Esophagus mucosa (tissue), 1 donor: ENCODE data around the gene LYPD8. TPM values are rescaled to one million over a fixed set of nuclear protein-coding genes. Genes with fewer than 3 reads are reported as not detected.

Experiments
- ATAC-seq: fragments of 200-7000 bp; cut with Tn5 transposase; one replicate; pipeline ENCODE4 v1.9.1; 2020
- total RNA-seq: library from RNA; stranded (reverse); gene quantifications from one replicate; pipeline ENCODE4 v1.2.4, GENCODE V29; 2023
- donor health status: DM: yes; HTN: yes; CAD: no.

LYPD8 gene
- total RNA-seq, 1 donor from 2014 or later, result not detected

DNA sequence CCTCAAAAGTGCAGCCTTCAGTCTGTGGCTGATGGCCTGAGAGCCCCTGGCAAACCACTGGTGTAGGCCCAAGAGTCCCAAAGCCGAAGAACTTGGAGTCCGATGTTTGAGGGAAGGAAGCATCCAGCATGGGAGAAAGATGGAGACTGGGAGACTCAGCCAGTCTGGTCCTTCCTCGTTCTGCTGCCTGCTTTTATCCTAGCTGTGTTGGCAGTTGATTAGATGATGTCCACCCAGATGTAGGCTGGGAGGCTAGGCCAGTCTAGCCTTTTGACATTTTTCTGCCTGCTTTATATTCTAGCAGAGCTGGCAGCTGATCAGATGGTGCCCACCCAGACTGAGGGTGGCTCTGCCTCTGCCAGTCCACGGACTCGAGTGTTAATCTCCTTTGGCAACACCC lies 1.1 kb upstream of the LYPD8 start:
- ATAC-seq, result no peak

DNA sequence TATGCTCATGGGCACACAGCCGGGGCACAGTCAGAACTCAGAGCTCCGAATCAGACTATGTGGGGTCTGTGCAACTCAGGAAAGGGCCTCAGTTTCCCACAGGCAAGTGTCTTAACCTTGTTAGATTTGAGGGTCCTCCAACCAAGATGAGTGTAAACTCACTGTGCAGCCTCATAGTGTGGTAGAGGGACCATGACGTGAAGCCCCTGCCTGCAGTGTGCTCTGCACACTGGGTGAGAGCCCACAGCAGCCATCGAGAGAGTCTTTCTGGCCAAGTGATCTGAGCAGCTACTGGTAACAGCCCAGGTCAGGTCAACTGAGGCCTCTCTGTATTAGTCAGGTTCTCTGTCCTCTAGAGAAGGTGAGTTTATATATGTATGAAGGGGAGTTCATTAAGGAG lies 592 bp upstream of the LYPD8 start:
- ATAC-seq, result no peak

DNA sequence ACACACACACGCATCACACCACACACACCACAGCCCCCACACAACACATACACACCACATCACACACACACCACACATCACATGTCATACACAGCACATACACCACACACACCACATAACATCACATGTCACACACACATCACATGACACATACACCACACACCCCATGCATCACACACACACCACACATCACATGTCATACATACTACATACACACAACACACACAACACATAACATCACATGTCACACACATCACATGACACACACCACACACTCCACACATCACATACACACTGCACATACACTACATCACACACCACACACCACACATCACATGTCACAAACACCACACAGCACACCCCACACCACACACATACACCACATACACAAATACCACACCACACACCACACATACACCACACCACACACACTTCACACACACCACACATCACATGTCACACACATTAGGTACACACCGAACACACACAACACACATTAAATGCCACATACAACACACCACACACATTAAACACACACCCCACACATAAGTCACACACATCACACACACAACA lies 1.8 kb downstream of the LYPD8 start:
- ATAC-seq, result no peak

GRCh38 chr1:248753029-248753594 lies 2.4 kb downstream of the LYPD8 start:
- no peak for ATAC-seq

GRCh38 chr1:248752161-248753028 lies 3.2 kb downstream of the LYPD8 start:
- no peak for ATAC-seq

- ATAC-seq, result no peak
Measured at GRCh38 chr1:248751635-248752034, 3.9 kb downstream of the LYPD8 start.

GRCh38 chr1:248751142-248751541 lies 4.4 kb downstream of the LYPD8 start:
- no peak for ATAC-seq

DNA sequence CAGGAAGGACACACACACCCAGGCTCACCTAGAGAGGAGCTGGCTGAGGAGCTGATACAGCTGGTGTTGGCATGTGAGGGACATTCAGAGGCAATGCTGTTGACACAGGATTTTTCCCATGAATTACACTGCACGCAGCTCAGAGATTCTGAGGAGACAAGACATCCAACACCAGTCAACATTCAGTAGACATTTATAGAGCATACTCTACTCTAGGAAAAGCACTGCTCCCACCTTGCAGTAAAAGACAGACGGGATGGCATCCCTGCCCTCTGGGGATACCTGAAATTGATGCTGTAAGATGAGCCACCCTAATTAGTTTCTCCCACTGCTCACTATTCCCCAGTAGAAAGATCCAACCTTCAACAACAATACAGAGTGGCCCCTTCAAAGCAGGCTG lies 5.1 kb downstream of the LYPD8 start:
- no peak for ATAC-seq

DNA sequence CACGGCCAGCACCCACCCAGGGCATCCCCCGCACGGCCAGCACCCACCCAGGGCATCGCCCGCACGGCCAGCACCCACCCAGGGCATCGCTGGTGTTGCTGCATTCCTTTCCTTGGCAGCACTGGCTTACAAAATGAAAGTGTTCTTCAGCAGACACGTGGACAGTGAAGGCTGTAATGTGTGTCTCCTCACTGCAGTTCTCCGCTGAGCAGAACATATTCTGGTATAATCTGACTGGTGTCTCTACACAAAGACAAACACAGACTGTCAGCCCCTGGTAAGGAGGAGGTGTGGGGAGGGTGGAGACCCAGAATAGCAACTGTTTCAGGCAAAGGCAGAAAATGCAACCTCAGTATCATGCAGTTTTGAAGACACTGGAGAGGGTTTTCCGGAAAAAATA lies 7.3 kb downstream of the LYPD8 start:
- ATAC-seq, result no peak

DNA sequence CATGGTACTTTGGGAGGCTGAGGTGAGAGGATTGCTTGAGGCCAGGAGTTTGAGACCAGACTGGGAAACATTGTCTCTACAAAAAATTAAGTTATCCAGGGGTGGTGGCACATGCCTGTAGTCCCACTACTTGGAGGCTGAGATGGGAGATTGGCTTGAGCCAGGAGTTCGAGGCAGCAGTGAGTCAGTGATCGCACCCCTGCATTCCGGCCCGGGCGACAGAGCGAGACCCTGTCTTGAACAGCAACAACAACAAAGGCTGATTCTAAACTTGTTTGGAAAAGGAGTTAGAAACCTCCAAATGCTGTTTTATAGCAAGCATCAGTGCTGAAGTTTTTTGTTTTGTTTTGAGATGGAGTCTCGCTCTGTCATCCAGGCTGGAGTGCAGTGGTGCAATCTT lies 14.7 kb downstream of the LYPD8 start:
- no peak for ATAC-seq

DNA sequence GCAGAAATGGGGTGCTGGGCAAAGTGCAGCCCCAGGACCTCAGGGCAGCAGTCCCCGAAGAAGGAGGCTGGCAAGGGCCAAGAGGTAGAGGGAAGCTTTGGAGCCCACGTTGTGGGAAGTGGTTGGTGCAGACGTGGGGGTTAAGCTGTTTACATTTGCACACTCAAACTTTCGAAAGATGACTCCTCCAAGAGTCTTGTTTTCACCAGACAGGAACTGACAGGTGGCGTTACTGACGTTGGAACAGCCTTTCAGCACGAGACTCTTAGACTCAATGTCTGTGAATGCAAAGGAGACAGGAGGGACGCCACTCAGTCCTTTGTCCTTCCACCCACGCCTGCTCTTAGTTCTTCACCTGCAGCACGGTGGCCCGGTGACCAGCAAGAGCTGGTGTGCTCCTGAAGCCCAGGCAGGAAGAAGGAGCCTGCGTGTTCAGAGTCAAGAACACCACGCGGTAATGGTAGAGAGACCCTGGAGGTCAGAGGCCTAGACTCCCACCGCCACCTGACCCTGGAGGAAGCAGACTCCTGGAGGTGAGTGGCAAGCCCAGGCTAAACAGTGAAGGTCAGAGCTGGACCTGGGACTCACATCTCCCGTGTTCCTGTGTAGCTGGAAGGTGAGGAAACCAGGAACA lies 15.9 kb downstream of the LYPD8 start:
- ATAC-seq, result no peak

DNA sequence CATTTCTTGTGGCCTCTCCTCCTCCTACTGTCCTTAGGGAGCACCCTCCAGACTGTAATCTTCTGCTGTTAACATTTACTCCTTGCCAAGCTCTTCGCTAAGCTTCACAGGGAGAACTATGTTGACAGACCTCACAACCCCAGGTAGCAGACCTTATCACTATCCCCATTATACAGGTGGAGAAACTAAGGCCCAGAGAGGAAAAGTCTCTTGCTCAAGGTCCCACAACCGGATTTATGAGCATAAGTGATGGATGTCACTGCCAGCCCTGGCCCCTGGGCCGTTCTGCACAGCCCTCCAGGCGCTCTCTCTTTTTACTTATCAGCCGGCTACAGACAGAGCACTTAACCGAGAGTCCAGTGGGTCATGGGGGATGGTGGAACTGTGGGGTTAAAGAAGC lies 18.1 kb downstream of the LYPD8 start:
- ATAC-seq, result no peak

GRCh38 chr1:248736977-248737376 lies 18.6 kb downstream of the LYPD8 start:
- no peak for ATAC-seq

DNA sequence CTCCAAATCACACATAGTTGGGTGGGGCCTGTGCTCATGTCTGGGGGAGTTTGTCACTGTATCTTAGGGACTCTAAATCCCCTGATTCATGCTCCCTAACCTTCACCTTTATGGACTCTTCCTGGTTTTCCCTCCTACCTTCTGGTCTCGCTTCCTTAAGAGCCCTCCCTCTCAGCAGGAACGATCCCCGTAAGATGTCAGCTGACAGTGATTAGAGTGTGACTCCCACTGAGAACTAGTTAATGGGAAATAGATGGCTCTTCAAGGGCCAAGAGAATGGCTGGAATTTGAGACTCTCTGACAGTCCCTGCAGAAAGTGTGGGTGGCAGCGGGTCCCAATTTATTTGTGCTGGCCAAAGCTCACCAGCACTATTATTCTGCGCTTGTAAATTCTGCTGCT lies 22.0 kb downstream of the LYPD8 start:
- ATAC-seq, result no peak

GRCh38 chr1:248730507-248731335 lies 24.8 kb downstream of the LYPD8 start:
- no peak for ATAC-seq

DNA sequence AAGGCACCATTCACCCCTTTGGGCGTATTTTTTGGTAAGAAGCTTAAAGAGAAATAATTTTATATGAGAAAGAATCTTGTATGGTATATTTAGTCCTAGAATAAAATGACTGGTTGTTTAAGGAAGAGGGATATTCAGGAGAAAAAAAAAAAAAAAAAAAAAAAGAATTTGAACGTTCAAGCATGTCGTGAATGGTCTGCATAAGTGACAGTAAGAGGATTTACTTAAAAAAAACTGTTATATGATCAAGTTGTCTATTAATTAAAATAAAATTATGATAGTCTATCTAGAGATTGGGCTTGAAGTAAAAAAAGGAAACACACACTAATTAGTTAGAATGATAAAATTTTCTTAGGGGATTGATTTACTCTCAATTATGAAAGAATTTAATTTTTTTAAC lies 41.3 kb downstream of the LYPD8 start:
- no peak for ATAC-seq

- no peak for ATAC-seq
Measured at GRCh38 chr1:248710305-248710900, 45.2 kb downstream of the LYPD8 start.

DNA sequence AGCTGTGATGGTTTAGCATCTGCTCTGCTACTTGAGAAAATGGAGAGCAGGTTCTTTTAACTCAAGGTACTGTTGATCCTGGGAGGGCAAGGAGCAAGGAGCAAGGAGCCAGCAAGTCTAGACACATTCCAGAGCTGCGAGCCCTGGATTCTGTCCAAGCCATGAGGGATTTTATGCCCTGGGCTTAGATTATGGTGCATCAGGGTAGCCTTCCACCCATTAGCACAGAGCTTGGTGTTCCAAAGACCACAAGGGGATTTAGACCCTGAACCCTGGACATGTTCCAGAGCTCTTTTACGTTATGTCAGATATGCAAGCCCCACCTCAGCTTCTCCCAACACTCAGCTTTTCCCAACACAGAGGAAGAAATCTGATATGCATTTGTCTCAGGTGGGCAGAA lies 51.0 kb downstream of the LYPD8 start:
- no peak for ATAC-seq

GRCh38 chr1:248703674-248704073 lies 51.9 kb downstream of the LYPD8 start:
- no peak for ATAC-seq

GRCh38 chr1:248702714-248703113 lies 52.8 kb downstream of the LYPD8 start, which contains the start of gene OR14I1:
TSS of gene OR14I1 (minus strand) at chr1:248702766.
- ATAC-seq, result no peak

DNA sequence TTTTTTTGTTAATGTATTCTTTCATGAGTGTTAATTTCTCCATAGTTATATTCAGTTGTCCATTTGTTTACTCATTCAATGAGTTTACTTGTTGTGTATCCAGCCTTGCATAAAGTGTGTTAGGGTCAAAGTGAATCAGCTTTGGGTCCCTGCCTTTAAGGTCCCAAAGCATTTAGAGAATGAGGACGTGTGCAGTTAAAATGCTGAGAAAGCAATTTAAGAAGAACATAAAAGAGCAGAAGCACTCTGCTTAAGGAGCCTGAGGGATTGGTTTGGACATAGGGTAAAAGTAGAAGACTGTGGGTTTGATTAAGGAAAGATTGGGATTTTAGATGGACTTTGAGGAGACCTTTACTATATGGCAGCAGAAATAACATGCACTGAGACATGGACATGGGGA lies 56.5 kb downstream of the LYPD8 start:
- no peak for ATAC-seq

GRCh38 chr1:248697907-248698306 lies 57.7 kb downstream of the LYPD8 start:
- ATAC-seq, result no peak
